Measurements from ENCODE around the gene ERRFI1. TPM values are rescaled to one million over a fixed set of nuclear protein-coding genes. Genes with fewer than 3 reads are reported as not detected.

Gene ERRFI1
- total and polyA plus RNA-seq, 2 of the 8 experiments (the other 6 are each of a cell fraction or from before 2014, with no cell fraction given) = 23.4 to 46.1 TPM

GRCh38 chr1:8063298-8064036 is 37.4 kb upstream of the ERRFI1 start:
- no peaks in the 10 kb centered on the region for H3K36me3 ChIP-seq (ENCODE audit: control insufficient read depth in 2 of 4, insufficient read depth in 4 of 4, low read length in 3 of 4)
- no peaks in the 10 kb centered on the region for H3K79me2 ChIP-seq (ENCODE audit: control insufficient read depth in 1 of 2, insufficient read depth in 2 of 2, low read length in 2 of 2)
- no peak overlapping the region for H2BK5ac ChIP-seq (ENCODE audit: low read depth, low read length)

More at GRCh38 chr1:8063298-8064036, 37.4 kb upstream of the ERRFI1 start:
- no peaks in the 10 kb centered on the region for H3K4me1 ChIP-seq (replicated peaks in 1 of 4; ENCODE audit: control insufficient read depth in 3 of 4, insufficient read depth in 4 of 4, low read length in 3 of 4)
- H3K4me3 ChIP-seq (ENCODE audit: extremely low read depth in 1 of 4, insufficient read depth in 2 of 4, low read depth in 3 of 4, low read length in 4 of 4) = no peak overlapping the region
- no peak overlapping the region for H4K5ac ChIP-seq (ENCODE audit: insufficient read length, low read depth, low read length)
- no peak overlapping the region for H3K4ac ChIP-seq (replicated peaks; ENCODE audit: insufficient read length, low read depth, low read length)
- TF ChIP-seq YY1 (IDR thresholded peaks at IDR 0.05; ENCODE audit: low read depth, low read length) = no peak
- 0 out of 2 replicates have a peak, but pooled peaks have one; percentile 21 for TF ChIP-seq KDM1A (IDR thresholded peaks at IDR 0.05; ENCODE audit: borderline replicate concordance, low read length)
- TF ChIP-seq MAX (IDR thresholded peaks at IDR 0.05) = no peak
- FAIRE-seq (no peak), DNase-seq (ENCODE audit: low read depth in 1 of 2, low spot score in 2 of 2) (no peak)
- whole genome bisulfite sequencing, 2 experiments (ENCODE audit: extremely low coverage in 1 of 2, insufficient coverage in 1 of 2, insufficient read length in 1 of 2, insufficient replicate concordance in 2 of 2, low coverage in 1 of 2, low lambda C conversion rate in 2 of 2, missing lambda C conversion rate in 1 of 2) = 90% methylated on average over 7 of the region's 7 CpGs; no CpG with 5 or more reads in 1 of the 2 experiments
- no peaks in the 10 kb centered on the region for H3K27me3 ChIP-seq (replicated peaks in 1 of 4; ENCODE audit: control insufficient read depth in 3 of 4, extremely low read depth in 1 of 4, insufficient read depth in 3 of 4, low read length in 3 of 4)
- no peak overlapping the region for H2BK120ac ChIP-seq (replicated peaks; ENCODE audit: low read depth, low read length)
- no peak overlapping the region for H3K9ac ChIP-seq (replicated peaks in 1 of 4; ENCODE audit: extremely low read depth in 1 of 4, low read depth in 3 of 4, low read length in 3 of 4)
- H3K56ac ChIP-seq (replicated peaks; ENCODE audit: insufficient read length, low read depth, low read length) = no peak overlapping the region
- H3K23me2 ChIP-seq (ENCODE audit: low read depth, low read length) = no peaks in the 10 kb centered on the region
- no peak overlapping the region for H3K23ac ChIP-seq (ENCODE audit: insufficient read length)
- H4K8ac ChIP-seq (ENCODE audit: extremely low read depth, insufficient read depth, low read length) = no peak overlapping the region
- peak overlapping the region; percentile 35; the same call in 1 of the 2 replicates for H2AFZ ChIP-seq (ENCODE audit: low read length)
- H3K27ac ChIP-seq (ENCODE audit: low read depth, low read length) = no peak overlapping the region
- ChIA-PET POLR2A (ENCODE audit: partially characterized antibody) (interaction anchor here (0.6 kb wide), 1 partner anchor 11 kb away, joined by 5 read pairs; no protein-coding TSS in a partner anchor), CTCF (ENCODE audit: partially characterized antibody) (interaction anchor here (0.8 to 1.2 kb wide), 2 partner anchors 12 to 32 kb away, joined by 3 read pairs; no protein-coding TSS in a partner anchor)
- no peaks in the 10 kb centered on the region for H3K79me1 ChIP-seq (ENCODE audit: low read depth, low read length)
- H3K4me2 ChIP-seq (ENCODE audit: insufficient read depth in 1 of 2, low read depth in 2 of 2, low read length in 2 of 2) = no peak overlapping the region
- no peak overlapping the region for H2BK15ac ChIP-seq (ENCODE audit: low read length)
- H3K9me3 ChIP-seq (ENCODE audit: insufficient read depth in 2 of 2, low read depth in 1 of 2, low read length in 1 of 2) = peaks cover 0 to 2% of the 10 kb centered on the region in 2 experiments; a peak in 1 of 4 replicates
- no peak overlapping the region for H2BK20ac ChIP-seq (ENCODE audit: low read length)
- H2BK12ac ChIP-seq (ENCODE audit: low read depth, low read length) = no peak overlapping the region
- no peaks in the 10 kb centered on the region for H4K20me1 ChIP-seq (replicated peaks in 1 of 2; ENCODE audit: control insufficient read depth in 1 of 2, insufficient read depth in 2 of 2, low read length in 2 of 2)
- no peak overlapping the region for H4K91ac ChIP-seq (replicated peaks; ENCODE audit: insufficient read length, low read length)
- H3K14ac ChIP-seq (ENCODE audit: insufficient read length) = no peak overlapping the region
- no peak overlapping the region for H3K18ac ChIP-seq (ENCODE audit: extremely low read depth, low read length)
- H2AK5ac ChIP-seq (ENCODE audit: low read depth, low read length) = no peak overlapping the region

All from H1 (cell line).